HG03045 (cell line): Measurements from ENCODE around the gene DNAI2.
"Not testable (repeated sequence)": the region's sequence is repeated elsewhere in the genome, so short reads cannot be mapped to it uniquely, and the experiment has no call there.

Experiments
- ATAC-seq: cut with Tn5 transposase; IDR thresholded peaks from one replicate; pipeline ENCODE4 v1.9.1; 2021; ENCODE audit warnings: mild to moderate bottlenecking, moderate library complexity; ENCODE audit not compliant: unreplicated experiment

DNAI2 gene

DNA sequence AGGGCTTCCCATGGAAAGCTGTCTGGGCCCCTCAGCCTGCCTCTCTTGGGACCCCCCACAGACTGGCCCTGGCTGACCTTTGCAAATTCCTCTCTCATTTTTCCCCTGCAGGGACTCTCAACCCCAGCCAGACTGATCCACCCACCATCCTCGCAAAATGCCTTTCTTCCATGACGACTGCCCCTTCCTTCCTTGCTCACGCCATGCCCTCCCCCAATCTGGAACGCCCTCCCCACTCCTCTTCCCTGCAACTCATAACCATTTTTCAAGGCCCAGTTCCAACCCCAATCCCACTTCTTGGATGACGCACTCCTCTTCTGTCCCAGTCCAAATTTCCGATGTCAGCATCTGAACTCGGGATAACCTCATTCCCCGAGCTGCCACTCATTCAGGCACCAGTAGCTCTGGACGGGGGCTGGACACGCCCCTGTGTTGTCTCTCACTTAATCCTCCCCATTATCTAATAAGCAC lies 1.3 kb upstream of the DNAI2 start:
- no peak for ATAC-seq

- no peak for ATAC-seq
Observed at GRCh38 chr17:74274709-74275340, 791 bp downstream of the DNAI2 start.

GRCh38 chr17:74276051-74276476 lies 2.0 kb downstream of the DNAI2 start:
- no peak for ATAC-seq

GRCh38 chr17:74276541-74277009 lies 2.5 kb downstream of the DNAI2 start:
- no peak for ATAC-seq

DNA sequence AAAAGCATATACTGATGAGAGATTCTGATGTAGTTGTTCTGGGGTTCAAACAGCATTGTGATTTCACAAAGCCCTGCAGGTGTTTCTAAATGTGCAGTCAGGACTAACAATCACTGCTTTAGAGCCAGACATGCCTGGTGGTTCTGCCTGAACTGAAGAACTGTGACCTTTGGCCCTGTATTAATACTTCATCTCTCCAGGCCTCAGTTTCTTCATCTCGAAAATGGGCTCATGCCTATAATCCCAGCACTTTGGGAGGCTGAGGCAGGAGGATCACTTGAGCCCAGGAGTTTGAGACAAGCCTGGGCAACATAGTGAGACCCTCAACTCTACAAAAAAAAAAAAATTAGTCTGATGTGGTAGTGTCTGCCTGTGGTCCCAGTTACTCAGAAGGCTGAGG lies 3.9 kb downstream of the DNAI2 start:
- no peak for ATAC-seq

- not testable (repeated sequence) for ATAC-seq
Observed at GRCh38 chr17:74279617-74280016, 5.6 kb downstream of the DNAI2 start.

GRCh38 chr17:74280093-74280513 lies 6.1 kb downstream of the DNAI2 start:
- ATAC-seq, result no peak

- ATAC-seq, result no peak
Observed at GRCh38 chr17:74281799-74282198, 7.8 kb downstream of the DNAI2 start.

DNA sequence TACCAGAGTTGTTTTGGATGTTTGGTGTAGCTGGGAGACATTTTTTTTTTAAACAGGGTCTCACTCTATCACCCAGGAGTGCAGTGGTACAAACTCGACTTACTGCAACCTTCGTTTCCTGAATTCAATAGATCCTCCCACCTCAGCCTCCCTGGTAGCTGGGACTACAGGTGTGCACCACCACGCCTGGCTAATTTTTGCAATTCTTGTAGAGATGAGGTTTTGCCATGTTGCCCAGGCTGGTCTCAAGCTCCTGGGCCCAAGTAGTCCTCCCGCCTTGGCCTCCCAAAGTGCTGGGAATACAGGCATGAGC lies 8.2 kb downstream of the DNAI2 start:
- ATAC-seq, result not testable (repeated sequence)

DNA sequence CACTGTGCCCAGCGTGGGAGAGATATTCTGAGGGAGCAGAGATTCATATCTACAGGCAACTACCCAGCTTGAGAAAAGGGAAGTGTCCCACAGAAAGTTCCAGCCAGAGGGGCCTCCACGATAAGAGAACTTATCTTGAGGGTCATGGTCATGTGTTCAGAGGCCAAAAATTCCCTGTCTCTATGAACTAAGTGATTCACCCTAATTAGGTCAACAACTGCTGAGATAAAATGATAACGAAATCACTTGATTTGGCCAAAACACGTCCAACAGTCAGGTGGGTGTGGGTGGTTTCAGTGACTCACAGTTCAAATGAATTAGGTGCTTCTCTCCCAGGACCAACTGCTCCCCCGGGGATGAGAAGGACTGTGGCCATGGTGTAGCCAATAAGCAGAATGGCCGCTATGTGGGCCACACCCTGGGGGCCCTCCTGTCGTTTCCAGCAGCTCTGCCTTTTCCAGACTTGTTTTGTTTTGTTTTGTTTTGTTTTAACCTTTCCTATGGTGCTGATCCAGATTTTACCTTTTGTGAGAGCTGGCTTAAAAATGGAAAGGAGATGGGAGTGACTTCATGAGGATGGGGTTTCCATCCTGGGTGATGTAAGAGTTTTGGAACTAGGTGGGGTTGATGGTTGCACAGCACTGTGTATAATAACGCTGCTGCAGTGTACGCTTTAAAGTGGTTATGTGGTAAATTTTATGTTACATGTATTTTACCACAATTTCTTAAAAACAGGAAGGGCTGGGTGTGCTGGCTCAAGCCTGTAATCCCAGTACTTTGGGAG lies 8.7 kb downstream of the DNAI2 start:
- no peak for ATAC-seq

- ATAC-seq, result no peak
Observed at GRCh38 chr17:74283371-74283673, 9.3 kb downstream of the DNAI2 start.

DNA sequence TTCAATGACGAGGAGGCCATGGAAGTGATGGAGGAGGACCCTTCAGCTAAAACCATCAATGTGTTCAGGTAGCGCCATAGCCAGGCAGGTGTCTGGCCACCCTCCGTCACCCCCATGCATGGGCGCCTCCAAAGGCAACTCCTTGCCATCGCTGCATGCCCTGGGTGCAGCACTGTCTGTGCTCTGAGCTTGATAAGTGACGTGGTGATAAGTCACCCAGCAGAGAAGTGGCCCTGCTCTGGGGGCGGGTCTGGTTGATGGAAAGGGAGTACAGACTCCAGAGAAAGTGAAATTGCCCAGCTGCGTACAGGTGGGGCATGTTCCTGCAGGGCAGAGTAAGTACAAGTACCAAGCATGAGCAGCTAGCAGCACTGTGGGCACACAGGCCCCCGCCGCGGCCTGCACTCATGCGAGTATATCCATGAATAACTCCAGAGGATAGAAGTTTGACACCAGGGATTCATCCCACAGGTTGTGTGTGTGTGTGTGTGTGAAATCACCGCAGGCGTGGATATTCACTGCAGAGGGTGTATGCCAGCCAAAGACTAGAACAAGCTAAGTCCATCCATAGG lies 13.1 kb downstream of the DNAI2 start:
- ATAC-seq, result no peak

DNA sequence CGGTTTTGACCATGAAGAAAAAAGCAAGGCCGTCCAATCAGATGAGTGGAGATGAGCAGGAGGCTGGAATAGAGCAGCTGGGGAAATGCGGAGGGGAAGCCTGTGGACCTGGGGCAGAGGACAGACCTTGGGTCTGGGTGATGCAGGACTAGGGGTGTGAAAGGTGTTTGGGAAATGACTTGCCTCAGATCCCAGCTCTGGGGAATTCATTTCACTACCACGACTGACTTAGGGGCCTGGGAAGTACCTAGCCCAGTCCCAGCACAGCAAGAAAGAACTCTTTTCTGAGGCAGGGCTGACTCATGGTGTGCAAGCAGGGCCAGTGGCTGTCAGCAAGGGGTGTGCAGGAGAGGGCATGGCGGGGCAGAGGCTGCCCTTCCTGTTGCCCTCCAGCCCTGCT lies 14.8 kb downstream of the DNAI2 start:
- peak; percentile 76 for ATAC-seq

GRCh38 chr17:74289688-74290087 lies 15.7 kb downstream of the DNAI2 start:
- ATAC-seq, result no peak

- no peak for ATAC-seq
Observed at GRCh38 chr17:74290340-74290739, 16.3 kb downstream of the DNAI2 start.

DNA sequence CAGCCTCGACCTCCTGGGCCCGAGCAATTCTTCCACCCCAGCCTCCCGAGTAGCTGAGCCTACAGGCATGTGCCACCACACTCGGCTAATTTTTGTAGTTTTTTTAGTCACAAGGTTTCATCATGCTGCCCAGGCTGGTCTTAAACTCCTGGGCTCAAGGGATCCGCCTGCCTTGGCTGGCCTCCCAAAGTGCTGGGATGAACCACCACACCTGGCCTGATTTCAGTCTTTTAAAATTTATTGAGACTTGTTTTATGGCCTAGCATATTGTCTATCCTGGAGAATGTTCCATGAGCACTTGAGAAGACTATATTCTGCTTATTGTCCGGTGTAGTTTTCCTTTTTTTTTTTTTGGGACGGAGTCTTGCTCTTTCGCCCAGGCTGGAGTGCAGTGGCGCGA lies 18.5 kb downstream of the DNAI2 start:
- ATAC-seq, result no peak

DNA sequence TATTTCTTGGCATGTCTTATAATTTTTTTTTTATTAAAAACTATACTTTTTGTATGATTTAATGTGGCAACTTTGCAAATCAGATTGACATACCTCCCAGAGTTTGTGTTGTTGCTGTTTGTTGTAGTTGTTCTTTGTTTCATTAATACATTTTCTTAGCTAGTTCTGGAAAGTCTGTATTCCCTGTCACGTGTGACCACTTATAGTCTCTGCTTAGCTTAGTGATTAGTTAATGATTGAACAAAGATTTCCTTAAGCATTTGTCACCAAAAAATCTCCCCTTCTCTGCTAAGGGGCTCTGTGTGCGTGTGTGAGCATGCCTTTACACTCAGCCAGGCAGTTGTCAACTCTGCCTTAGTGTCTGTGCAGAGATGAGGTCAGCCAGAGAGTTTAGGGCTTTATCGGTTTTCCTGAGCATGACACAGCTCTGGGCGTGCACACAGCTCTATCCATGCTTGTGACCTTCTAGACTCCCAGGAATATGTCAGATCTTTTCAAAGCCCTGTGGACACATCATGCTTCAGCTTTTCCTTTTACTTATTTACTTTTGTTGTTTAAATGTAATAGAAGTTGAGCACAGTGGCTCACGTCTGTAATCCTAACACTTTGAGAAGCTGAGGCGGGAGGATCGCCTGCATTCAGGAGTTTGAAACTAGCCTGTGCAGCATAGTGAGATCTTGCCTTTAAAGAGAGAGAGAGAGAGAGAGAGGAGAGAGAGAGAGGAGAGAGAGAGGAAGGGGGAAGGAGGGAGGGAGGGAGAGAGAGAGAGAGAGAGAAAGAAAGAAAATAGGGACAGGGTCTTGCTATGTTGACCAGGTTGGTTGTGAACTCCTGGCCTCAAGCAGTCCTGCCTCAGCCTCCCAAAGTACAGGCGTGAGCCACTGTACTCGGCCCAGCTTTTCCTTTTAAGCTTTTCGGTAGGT lies 21.9 kb downstream of the DNAI2 start:
- ATAC-seq, result no peak

- ATAC-seq, result no peak
Observed at GRCh38 chr17:74296548-74296936, 22.5 kb downstream of the DNAI2 start.

GRCh38 chr17:74297941-74298340 lies 23.9 kb downstream of the DNAI2 start:
- ATAC-seq, result no peak

DNA sequence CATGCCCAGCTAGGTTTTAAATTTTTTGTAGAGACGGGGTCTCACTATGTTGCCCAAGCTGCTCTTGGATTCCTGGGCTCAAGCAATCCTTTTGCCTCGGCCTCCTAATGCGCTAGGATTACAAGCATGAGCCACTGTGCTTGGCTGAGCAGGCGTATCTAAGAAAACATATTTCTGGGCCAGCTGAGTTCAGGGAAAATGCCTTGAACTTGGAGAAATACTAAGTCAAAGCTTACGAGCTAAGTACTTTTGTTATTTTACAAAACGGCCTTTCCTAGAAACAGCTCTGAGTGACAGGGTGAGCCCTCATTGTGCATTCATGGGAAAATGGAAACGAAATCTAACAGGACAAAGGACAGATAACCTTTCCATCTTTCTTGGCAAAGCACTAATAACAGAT lies 24.7 kb downstream of the DNAI2 start:
- no peak for ATAC-seq
